Neural progenitor cell (in vitro differentiated cells): ENCODE measurements around the gene RNU1-1. TPM values are rescaled to one million over a fixed set of nuclear protein-coding genes. Genes with fewer than 3 reads are reported as not detected.
"Not testable (repeated sequence)": the region's sequence is repeated elsewhere in the genome, so short reads cannot be mapped to it uniquely, and the experiment has no call there.

Experiments used
- DNase-seq: peaks from one replicate; pipeline ENCODE4 v3.0.0-alpha.2; 2016; ENCODE audit warnings: low spot score
- H2AFZ ChIP-seq: fragments of 200-600 bp; sonication (generic); replicated peaks from 2 replicates; pipeline ENCODE4 v1.6.1; 2016; ENCODE audit warnings: antibody characterized with exemption
- H3F3A ChIP-seq: fragments of 200-600 bp; sonication (generic); 2 replicates; pipeline ENCODE4 v1.6.1; 2016; ENCODE audit warnings: antibody characterized with exemption, low read depth
- H3K27ac ChIP-seq: fragments of 200-600 bp; sonication (generic); 2 replicates; pipeline ENCODE4 v1.5.1; 2016; ENCODE audit warnings: mild to moderate bottlenecking
- H3K27me3 ChIP-seq: fragments of 200-600 bp; sonication (generic); 2 replicates; pipeline ENCODE4 v1.6.1; 2016; ENCODE audit warnings: mild to moderate bottlenecking, moderate library complexity
- H3K36me3 ChIP-seq: fragments of 200-600 bp; sonication (generic); 2 replicates; pipeline ENCODE4 v1.5.1; 2016
- H3K4me1 ChIP-seq: fragments of 200-600 bp; sonication (generic); 2 replicates; pipeline ENCODE4 v1.6.1; 2016; ENCODE audit warnings: mixed run types
- H3K4me2 ChIP-seq: fragments of 200-600 bp; sonication (generic); 2 replicates; pipeline ENCODE4 v1.6.1; 2016
- H3K4me3 ChIP-seq: fragments of 200-600 bp; sonication (generic); 2 replicates; pipeline ENCODE4 v1.5.1; 2016
- H3K79me2 ChIP-seq: fragments of 200-600 bp; sonication (generic); 2 replicates; pipeline ENCODE4 v1.6.1; 2016; ENCODE audit warnings: low read depth
- H3K9ac ChIP-seq: fragments of 200-600 bp; sonication (generic); 2 replicates; pipeline ENCODE4 v1.6.1; 2016
- H3K9me3 ChIP-seq: fragments of 200-600 bp; sonication (generic); 2 replicates; pipeline ENCODE4 v1.5.1; 2016; ENCODE audit warnings: low read depth
- H4K20me1 ChIP-seq: fragments of 200-600 bp; sonication (generic); 2 replicates; pipeline ENCODE4 v1.6.1; 2016; ENCODE audit warnings: low read depth
- H3K27ac Mint-ChIP-seq: 3 replicates; pipeline ENCODE4 v1.8.0; 2021; ENCODE audit warnings: mixed read lengths
- H3K27me3 Mint-ChIP-seq: 2 replicates; pipeline ENCODE4 v1.8.0; 2022; ENCODE audit warnings: low read depth, mild to moderate bottlenecking, inconsistent platforms, moderate library complexity, mixed read lengths; ENCODE audit not compliant: insufficient read depth
- H3K36me3 Mint-ChIP-seq: 3 replicates; pipeline ENCODE4 v1.8.0; 2021; ENCODE audit warnings: mixed read lengths
- H3K4me1 Mint-ChIP-seq: 3 replicates; pipeline ENCODE4 v1.8.0; 2021; ENCODE audit warnings: mixed read lengths
- H3K4me3 Mint-ChIP-seq: 3 replicates; pipeline ENCODE4 v1.8.0; 2021; ENCODE audit warnings: mild to moderate bottlenecking, moderate library complexity, mixed read lengths
- H3K9me3 Mint-ChIP-seq: 3 replicates; pipeline ENCODE4 v1.8.0; 2020; ENCODE audit warnings: mixed read lengths
- total RNA-seq: library from RNA; depleted of rRNA; stranded (reverse); fragments of >200 nt; gene quantifications from 2 replicates; pipeline ENCODE4 v1.2.3, GENCODE V29; 2015; ENCODE audit warnings: low replicate concordance

The RNU1-1 gene
- total RNA-seq = under 0.01 TPM in 2 replicates

DNA sequence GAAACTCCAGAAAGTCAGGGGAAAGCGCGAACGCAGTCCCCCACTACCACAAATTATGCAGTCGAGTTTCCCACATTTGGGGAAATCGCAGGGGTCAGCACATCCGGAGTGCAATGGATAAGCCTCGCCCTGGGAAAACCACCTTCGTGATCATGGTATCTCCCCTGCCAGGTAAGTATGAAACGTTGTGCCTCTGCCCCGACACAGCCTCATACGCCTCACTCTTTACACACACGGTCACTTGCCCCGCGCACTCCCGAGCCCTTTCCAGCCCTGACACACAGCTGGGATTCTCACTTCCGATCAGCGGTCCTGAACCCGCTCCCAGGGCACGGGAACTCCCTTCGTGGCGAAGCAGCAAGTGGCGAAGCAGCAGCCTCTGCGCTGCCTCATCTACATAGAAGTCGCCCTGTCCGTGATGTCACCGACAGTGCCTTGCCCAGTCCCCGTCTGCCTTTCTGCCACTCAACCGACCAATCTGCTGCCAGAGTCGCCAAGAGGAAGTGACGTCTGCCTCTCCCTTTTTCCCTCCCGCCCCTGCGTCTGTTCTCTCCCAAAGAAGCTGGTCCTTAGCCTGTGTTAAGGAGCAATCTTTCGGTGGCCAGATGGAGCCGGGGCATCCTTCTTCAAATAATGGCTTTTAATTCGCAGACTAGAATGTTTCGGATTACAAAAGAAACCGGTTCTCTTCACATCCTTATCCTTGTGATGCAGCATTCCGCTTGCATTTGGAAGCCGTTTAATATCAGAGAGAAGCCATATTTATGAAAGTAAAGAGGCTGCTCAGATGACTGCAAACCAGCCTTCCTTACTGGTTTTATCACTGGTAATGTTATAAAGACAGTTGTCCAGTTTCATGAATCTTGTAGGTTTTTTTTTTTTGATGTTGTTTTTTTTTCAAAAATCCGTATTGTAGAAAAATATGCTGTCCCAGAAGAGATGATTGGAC lies at the start of gene RNU1-1:
TSS of gene RNU1-1 (minus strand) at position 179 of the 949 bp plus-strand sequence.
- H3K9me3 ChIP-seq, H3K4me1 ChIP-seq, H3K36me3 ChIP-seq, H3K4me3 Mint-ChIP-seq, H2AFZ ChIP-seq, H3K4me1 Mint-ChIP-seq, H3K27me3 Mint-ChIP-seq, H3K27ac Mint-ChIP-seq, H4K20me1 ChIP-seq, H3K9me3 Mint-ChIP-seq, H3K36me3 Mint-ChIP-seq, H3K79me2 ChIP-seq, H3K27me3 ChIP-seq: not testable (repeated sequence)
- Histone ChIP-seq H3F3A (peaks cover 21% of the 10 kb centered on the region), H3K4me3 (peak within 1 kb of the TSS; percentile 61), H3K9ac (peak within 1 kb of the TSS; percentile 94), H3K4me2 (peak within 1 kb of the TSS; percentile 85), H3K27ac (peak within 1 kb of the TSS; percentile 100)
- DNase-seq = peak; percentile 80

DNA sequence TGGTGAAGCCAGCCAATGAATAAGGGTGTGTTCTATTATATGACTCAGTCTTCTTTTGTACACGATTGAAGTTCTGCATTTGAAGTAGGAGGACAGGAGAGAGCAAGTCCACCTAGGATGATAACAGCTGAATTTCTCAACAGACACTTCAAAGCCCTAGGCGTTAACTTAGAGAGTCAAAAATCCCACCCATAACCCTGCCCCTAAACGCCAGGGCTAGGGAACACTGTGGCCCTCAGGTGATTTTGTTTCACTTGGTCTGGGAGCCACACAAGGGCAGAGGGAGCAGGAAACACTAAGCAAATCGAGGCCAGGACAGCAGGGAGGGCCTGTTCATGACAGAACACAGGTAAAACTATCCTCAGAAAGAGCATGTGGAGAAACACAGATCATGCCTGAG lies 47.0 kb upstream of the RNU1-1 start:
- not testable (repeated sequence) for H3F3A ChIP-seq, H3K9me3 Mint-ChIP-seq, H3K36me3 ChIP-seq, H3K27ac Mint-ChIP-seq, H3K27ac ChIP-seq, H3K4me3 ChIP-seq, H3K4me1 Mint-ChIP-seq, H4K20me1 ChIP-seq, H3K9me3 ChIP-seq, H2AFZ ChIP-seq, H3K4me3 Mint-ChIP-seq, H3K4me1 ChIP-seq, H3K27me3 Mint-ChIP-seq, H3K4me2 ChIP-seq, H3K27me3 ChIP-seq, H3K36me3 Mint-ChIP-seq, H3K79me2 ChIP-seq, H3K9ac ChIP-seq, DNase-seq

DNA sequence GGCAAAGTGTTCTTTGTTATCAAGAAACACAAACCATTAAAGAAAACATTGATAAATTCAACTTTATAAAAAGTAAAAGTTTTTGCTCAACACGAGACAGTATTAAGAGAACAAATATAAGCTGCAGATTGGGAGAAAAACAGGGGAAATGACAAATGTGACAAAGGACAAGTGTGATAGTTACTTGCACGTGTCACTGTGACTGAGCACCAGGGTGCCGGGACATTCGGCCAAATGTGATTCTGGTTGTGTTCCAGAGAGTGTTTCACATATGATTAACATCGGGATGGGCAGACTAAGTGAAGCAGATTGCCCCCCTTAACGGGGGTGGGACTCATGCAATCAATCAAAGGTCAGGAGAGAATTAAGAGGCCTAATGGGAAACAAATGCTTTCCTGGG lies 46.4 kb upstream of the RNU1-1 start:
- not testable (repeated sequence) for H3K36me3 ChIP-seq, DNase-seq, H3K27ac ChIP-seq, H3K9me3 Mint-ChIP-seq, H3F3A ChIP-seq, H3K4me1 ChIP-seq, H3K9me3 ChIP-seq, H3K27me3 Mint-ChIP-seq, H3K9ac ChIP-seq, H3K79me2 ChIP-seq, H3K27me3 ChIP-seq, H3K27ac Mint-ChIP-seq, H3K4me3 ChIP-seq, H3K4me3 Mint-ChIP-seq, H3K36me3 Mint-ChIP-seq, H2AFZ ChIP-seq, H3K4me1 Mint-ChIP-seq, H3K4me2 ChIP-seq, H4K20me1 ChIP-seq

DNA sequence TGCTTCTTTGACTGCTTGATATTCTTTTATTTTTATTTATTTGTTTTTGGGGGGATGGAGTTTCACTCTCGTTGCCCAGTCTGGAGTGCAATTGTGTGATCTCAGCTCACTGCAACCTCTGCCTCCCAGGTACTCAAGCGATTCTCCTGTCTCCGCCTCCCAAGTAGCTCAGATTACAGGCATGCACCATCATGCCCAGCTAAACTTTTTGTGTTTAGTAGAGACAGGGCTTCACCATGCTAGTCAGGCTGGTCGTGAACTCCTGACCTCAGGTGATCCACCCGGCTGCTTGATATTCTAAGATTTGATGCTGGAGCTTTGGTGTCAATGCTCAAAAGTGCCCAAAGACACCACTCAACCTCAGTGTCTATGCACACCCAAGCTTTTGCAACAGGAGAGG lies 45.6 kb upstream of the RNU1-1 start:
- not testable (repeated sequence) for H3K36me3 ChIP-seq, H3K27me3 ChIP-seq, H3K36me3 Mint-ChIP-seq, H3K4me3 Mint-ChIP-seq, H3K9ac ChIP-seq, H3K4me2 ChIP-seq, H3K4me1 ChIP-seq, H4K20me1 ChIP-seq, H3K4me3 ChIP-seq, H3K9me3 ChIP-seq, H3K27ac Mint-ChIP-seq, DNase-seq, H3K9me3 Mint-ChIP-seq, H3K79me2 ChIP-seq, H3F3A ChIP-seq, H3K4me1 Mint-ChIP-seq, H3K27me3 Mint-ChIP-seq, H3K27ac ChIP-seq, H2AFZ ChIP-seq

DNA sequence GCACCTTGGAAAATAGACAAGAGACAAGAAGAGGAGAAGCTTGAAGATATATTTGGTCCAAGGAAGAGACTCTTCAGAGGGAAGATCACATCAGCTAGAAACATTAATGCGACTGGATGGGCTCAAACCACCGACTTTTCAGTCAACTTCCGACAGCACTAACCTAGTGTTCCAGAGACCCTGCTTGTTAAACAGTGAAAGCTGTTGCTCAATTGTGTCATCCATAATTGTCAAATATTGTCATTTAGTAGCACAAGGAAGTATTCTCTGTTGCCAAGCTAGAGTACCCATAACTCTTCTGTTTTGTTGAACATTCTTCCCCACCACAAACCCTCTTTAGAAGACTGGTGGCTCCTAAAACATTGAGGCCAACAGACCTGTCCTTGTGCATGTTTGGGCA lies 42.9 kb upstream of the RNU1-1 start:
- H3K9me3 Mint-ChIP-seq, H3F3A ChIP-seq, H3K9me3 ChIP-seq, H3K4me3 Mint-ChIP-seq, H4K20me1 ChIP-seq, H2AFZ ChIP-seq, DNase-seq, H3K9ac ChIP-seq, H3K36me3 ChIP-seq, H3K4me2 ChIP-seq, H3K27ac Mint-ChIP-seq, H3K27me3 ChIP-seq, H3K4me1 ChIP-seq, H3K4me1 Mint-ChIP-seq, H3K27ac ChIP-seq, H3K36me3 Mint-ChIP-seq, H3K79me2 ChIP-seq, H3K27me3 Mint-ChIP-seq, H3K4me3 ChIP-seq: not testable (repeated sequence)

GRCh38 chr1:16553244-16553643 lies 39.2 kb upstream of the RNU1-1 start:
- H2AFZ ChIP-seq, H3K27me3 Mint-ChIP-seq, H3K36me3 Mint-ChIP-seq, H3F3A ChIP-seq, H3K9ac ChIP-seq, H3K4me1 ChIP-seq, H3K4me3 ChIP-seq, H3K9me3 ChIP-seq, H3K79me2 ChIP-seq, H3K4me2 ChIP-seq, H3K27me3 ChIP-seq, H3K27ac Mint-ChIP-seq, H3K9me3 Mint-ChIP-seq, H3K36me3 ChIP-seq, H3K4me3 Mint-ChIP-seq, DNase-seq, H4K20me1 ChIP-seq, H3K4me1 Mint-ChIP-seq, H3K27ac ChIP-seq: not testable (repeated sequence)

GRCh38 chr1:16550212-16550918 lies 36.3 kb upstream of the RNU1-1 start:
- not testable (repeated sequence) for H3K4me3 ChIP-seq, H3F3A ChIP-seq, H4K20me1 ChIP-seq, H3K9ac ChIP-seq, H3K9me3 Mint-ChIP-seq, H3K4me3 Mint-ChIP-seq, H3K27me3 Mint-ChIP-seq, H3K4me2 ChIP-seq, H2AFZ ChIP-seq, H3K9me3 ChIP-seq, H3K27ac Mint-ChIP-seq, H3K36me3 ChIP-seq, DNase-seq, H3K36me3 Mint-ChIP-seq, H3K79me2 ChIP-seq, H3K27ac ChIP-seq, H3K4me1 ChIP-seq, H3K4me1 Mint-ChIP-seq
- peaks cover 16% of the 10 kb centered on the region for H3K27me3 ChIP-seq

- DNase-seq, H4K20me1 ChIP-seq, H3K4me3 ChIP-seq, H3K36me3 ChIP-seq, H3K4me2 ChIP-seq, H3K4me3 Mint-ChIP-seq, H3K4me1 Mint-ChIP-seq, H3K27ac Mint-ChIP-seq, H2AFZ ChIP-seq, H3F3A ChIP-seq, H3K9ac ChIP-seq, H3K4me1 ChIP-seq, H3K9me3 Mint-ChIP-seq, H3K36me3 Mint-ChIP-seq, H3K9me3 ChIP-seq, H3K27ac ChIP-seq, H3K79me2 ChIP-seq: not testable (repeated sequence)
- peaks cover 12% of the 10 kb centered on the region for H3K27me3 Mint-ChIP-seq
- peaks cover 16% of the 10 kb centered on the region for H3K27me3 ChIP-seq
Measured at GRCh38 chr1:16549545-16549944, 35.5 kb upstream of the RNU1-1 start.
